HG03558 (cell line): ENCODE results near the gene IP6K1.

ENCODE experiments used
- ATAC-seq: cut with Tn5 transposase; IDR thresholded peaks from one replicate; pipeline ENCODE4 v1.9.1; 2021; ENCODE audit warnings: moderate number of reproducible peaks; ENCODE audit not compliant: unreplicated experiment; ENCODE audit errors: extremely low read depth

Gene IP6K1

DNA sequence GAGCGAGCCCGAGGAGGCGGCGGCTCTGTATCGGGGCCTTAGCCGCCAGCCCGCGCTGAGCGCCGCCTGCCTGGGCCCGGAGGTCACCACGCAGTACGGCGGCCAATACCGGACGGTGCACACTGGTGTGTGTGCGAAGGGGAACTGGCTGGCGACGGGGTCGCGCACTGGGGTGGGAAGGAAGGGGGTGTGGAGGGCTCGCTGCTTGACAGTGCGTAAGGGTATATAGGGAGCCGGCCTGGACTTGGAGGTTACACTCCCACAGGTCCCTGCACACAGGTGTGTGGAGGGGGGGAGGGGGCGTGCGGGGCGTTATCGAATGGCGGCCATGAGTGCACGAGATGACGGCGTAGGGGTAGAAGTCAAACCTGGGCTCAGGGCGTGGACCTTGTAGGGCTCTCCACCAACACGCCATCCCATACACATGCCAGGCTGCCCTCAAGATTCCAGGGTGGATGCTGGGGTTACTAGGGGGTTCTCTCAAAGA lies 111.8 kb downstream of the IP6K1 start:
- peak; percentile 12 for ATAC-seq
